GM18870 (cell line): ENCODE measurements around the gene DCT.
"Not testable (repeated sequence)": the region's sequence is repeated elsewhere in the genome, so short reads cannot be mapped to it uniquely, and the experiment has no call there.

Experiments used
- ATAC-seq: cut with Tn5 transposase; IDR thresholded peaks from one replicate; pipeline ENCODE4 v1.9.1; 2021; ENCODE audit warnings: moderate library complexity; ENCODE audit not compliant: unreplicated experiment

DCT gene

GRCh38 chr13:94479616-94480015, at the start of gene DCT:
DCT (minus strand) TSS chr13:94479682; CDS start chr13:94479255, 427 bp downstream.
- no peak for ATAC-seq

- ATAC-seq = not testable (repeated sequence)
Measured at GRCh38 chr13:94526956-94527355, 47.5 kb upstream of the DCT start.

- ATAC-seq = no peak
Measured at GRCh38 chr13:94525781-94526180, 46.3 kb upstream of the DCT start.

GRCh38 chr13:94524407-94524806, 44.9 kb upstream of the DCT start:
- no peak for ATAC-seq

- no peak for ATAC-seq
Measured at GRCh38 chr13:94520001-94520400, 40.5 kb upstream of the DCT start.

- ATAC-seq = no peak
Measured at GRCh38 chr13:94516456-94516855, 37.0 kb upstream of the DCT start.

GRCh38 chr13:94515911-94516310, 36.4 kb upstream of the DCT start:
- no peak for ATAC-seq

GRCh38 chr13:94515374-94515773, 35.9 kb upstream of the DCT start:
- no peak for ATAC-seq

GRCh38 chr13:94513026-94513425, 33.5 kb upstream of the DCT start:
- ATAC-seq = no peak

GRCh38 chr13:94505730-94506129, 26.2 kb upstream of the DCT start:
- no peak for ATAC-seq

- ATAC-seq = no peak
Measured at GRCh38 chr13:94503851-94504250, 24.4 kb upstream of the DCT start.

- ATAC-seq = not testable (repeated sequence)
Measured at GRCh38 chr13:94498831-94499230, 19.3 kb upstream of the DCT start.

- ATAC-seq = no peak
Measured at GRCh38 chr13:94495806-94496205, 16.3 kb upstream of the DCT start.

- ATAC-seq = no peak
Measured at GRCh38 chr13:94494026-94494425, 14.5 kb upstream of the DCT start.

GRCh38 chr13:94487043-94487442, 7.6 kb upstream of the DCT start:
- no peak for ATAC-seq

GRCh38 chr13:94483970-94484369, 4.5 kb upstream of the DCT start:
- no peak for ATAC-seq

GRCh38 chr13:94481941-94482340, 2.5 kb upstream of the DCT start:
- no peak for ATAC-seq

GRCh38 chr13:94480672-94481145, 1.2 kb upstream of the DCT start:
- no peak for ATAC-seq

- no peak for ATAC-seq
Measured at GRCh38 chr13:94478913-94479312, 569 bp downstream of the DCT start.

GRCh38 chr13:94470126-94470525, 9.4 kb downstream of the DCT start:
- no peak for ATAC-seq

GRCh38 chr13:94464771-94465170, 14.7 kb downstream of the DCT start:
- ATAC-seq = no peak

GRCh38 chr13:94462670-94463069, 16.8 kb downstream of the DCT start:
- no peak for ATAC-seq

- no peak for ATAC-seq
Measured at GRCh38 chr13:94459116-94459515, 20.4 kb downstream of the DCT start.

GRCh38 chr13:94455414-94455813, 24.1 kb downstream of the DCT start:
- ATAC-seq = no peak
